DND-41 (cell line): ENCODE results near the gene ADCY4.
"Not testable (repeated sequence)": the region's sequence is repeated elsewhere in the genome, so short reads cannot be mapped to it uniquely, and the experiment has no call there.

ENCODE experiments used
- ATAC-seq: fragments of 200-7000 bp; cut with Tn5 transposase; 3 replicates; pipeline ENCODE4 v1.9.1; 2021; ENCODE audit warnings: low read depth; ENCODE audit not compliant: insufficient read depth
- DNase-seq: peaks from one replicate; pipeline ENCODE4 v3.0.0-alpha.2; 2020
- H2AFZ ChIP-seq: 2 replicates; pipeline ENCODE4 v1.6.0; 2012; ENCODE audit warnings: low read depth, low read length
- H3K27ac ChIP-seq: 2 replicates; pipeline ENCODE4 v1.5.1; 2012; ENCODE audit warnings: low read length, inconsistent platforms
- H3K27me3 ChIP-seq: fragments of 200-600 bp; sonication (generic); 2 replicates; pipeline ENCODE4 v1.6.0; 2012; ENCODE audit warnings: low read length, mild to moderate bottlenecking, inconsistent platforms; ENCODE audit not compliant: insufficient read depth, poor library complexity
- H3K36me3 ChIP-seq: 2 replicates; pipeline ENCODE4 v1.5.1; 2012; ENCODE audit warnings: low read length, inconsistent platforms; ENCODE audit not compliant: insufficient read depth
- H3K4me1 ChIP-seq: 2 replicates; pipeline ENCODE4 v1.5.1; 2012; ENCODE audit warnings: mild to moderate bottlenecking, low read length; ENCODE audit not compliant: insufficient read depth
- H3K4me2 ChIP-seq: 2 replicates; pipeline ENCODE4 v1.6.0; 2012; ENCODE audit warnings: mild to moderate bottlenecking, moderate library complexity, low read length, inconsistent platforms; ENCODE audit not compliant: insufficient read depth
- H3K4me3 ChIP-seq, 2 experiments: fragments of 200-600 bp in 1 of 2; shearing (Covaris generic) in 1 of 2; 2 replicates each; pipeline ENCODE4 v1.5.1; 2012 to 2016; ENCODE audit warnings: inconsistent platforms in 2 of 2, low read length in 2 of 2, mild to moderate bottlenecking in 2 of 2, low read depth in 1 of 2, moderate library complexity in 1 of 2
- H3K79me2 ChIP-seq: 2 replicates; pipeline ENCODE4 v1.6.0; 2012; ENCODE audit warnings: low read length, inconsistent platforms; ENCODE audit not compliant: insufficient read depth
- H3K9ac ChIP-seq: 2 replicates; pipeline ENCODE4 v1.6.0; 2012; ENCODE audit warnings: low read depth, mild to moderate bottlenecking, inconsistent platforms, low read length, moderate library complexity
- H3K9me3 ChIP-seq: 2 replicates; pipeline ENCODE4 v1.5.1; 2012; ENCODE audit warnings: low read length, moderate library complexity, mild to moderate bottlenecking, inconsistent platforms; ENCODE audit not compliant: insufficient read depth, severe bottlenecking
- H4K20me1 ChIP-seq: 2 replicates; pipeline ENCODE4 v1.6.0; 2012; ENCODE audit warnings: low read length; ENCODE audit not compliant: insufficient read depth
- CTCF ChIP-seq: IDR thresholded peaks from 2 replicates; pipeline ENCODE4 v1.5.1; 2012; ENCODE audit warnings: borderline replicate concordance, low read length, moderate library complexity, mild to moderate bottlenecking; ENCODE audit not compliant: poor library complexity, severe bottlenecking; ENCODE audit errors: extremely low read depth
- EZH2 ChIP-seq: IDR thresholded peaks from 3 replicates; pipeline ENCODE4 v1.6.1; 2012; ENCODE audit warnings: borderline replicate concordance, low read depth, mild to moderate bottlenecking, moderate library complexity, low read length, inconsistent platforms; ENCODE audit not compliant: severe bottlenecking

Gene ADCY4

GRCh38 chr14:24327914-24328313 is 7.0 kb downstream of the ADCY4 start:
- not testable (repeated sequence) for H3K4me2 ChIP-seq, H3K27me3 ChIP-seq, H3K79me2 ChIP-seq, ATAC-seq, H3K9ac ChIP-seq, H3K27ac ChIP-seq, H3K36me3 ChIP-seq, H3K4me3 ChIP-seq, H3K9me3 ChIP-seq, H2AFZ ChIP-seq
- DNase-seq, result peak; percentile 28
- peak; percentile 21 for TF ChIP-seq CTCF
- Histone ChIP-seq H3K4me1 (peaks cover 15% of the 10 kb centered on the region), H4K20me1 (peaks cover 18% of the 10 kb centered on the region)

- H3K36me3 ChIP-seq, result no peaks in the 10 kb centered on the region
- no peak overlapping the region for H3K4me2 ChIP-seq
- ATAC-seq (no peak), DNase-seq (peak; percentile 20)
- H3K27ac ChIP-seq, result no peak overlapping the region
- H3K27me3 ChIP-seq, result no peaks in the 10 kb centered on the region
- H4K20me1 ChIP-seq, result peaks cover 12% of the 10 kb centered on the region
- no peak overlapping the region; the same call in 1 of the 2 replicates for H2AFZ ChIP-seq
- peaks cover 14% of the 10 kb centered on the region for H3K4me1 ChIP-seq
- H3K9ac ChIP-seq, result no peak overlapping the region
- TF ChIP-seq EZH2, result no peak
- TF ChIP-seq CTCF, result no peak
- H3K79me2 ChIP-seq, result no peaks in the 10 kb centered on the region
- H3K4me3 ChIP-seq, result no peak overlapping the region
- H3K9me3 ChIP-seq, result no peaks in the 10 kb centered on the region
Measured at GRCh38 chr14:24327303-24327702, 7.6 kb downstream of the ADCY4 start.

- TF ChIP-seq EZH2, result no peak
- no peak for TF ChIP-seq CTCF
- Histone ChIP-seq H2AFZ (no peak overlapping the region), H3K36me3 (no peaks in the 10 kb centered on the region), H3K79me2 (no peaks in the 10 kb centered on the region), H3K9me3 (no peaks in the 10 kb centered on the region), H3K4me2 (no peak overlapping the region), H3K27ac (no peak overlapping the region), H3K9ac (no peak overlapping the region), H4K20me1 (peaks cover 11% of the 10 kb centered on the region; the same call in 1 of the 2 replicates), H3K4me3 (no peak overlapping the region), H3K27me3 (no peaks in the 10 kb centered on the region), H3K4me1 (peaks cover 6% of the 10 kb centered on the region; the same call in 1 of the 2 replicates)
- no peak for DNase-seq
- ATAC-seq, result no peak
Measured at GRCh38 chr14:24325963-24326362, 8.9 kb downstream of the ADCY4 start.

GRCh38 chr14:24325041-24325530 is 9.8 kb downstream of the ADCY4 start:
- ATAC-seq, result no peak
- peaks cover 6% of the 10 kb centered on the region; the same call in 1 of the 2 replicates for H3K4me1 ChIP-seq

More at GRCh38 chr14:24325041-24325530, 9.8 kb downstream of the ADCY4 start:
- H3K9me3 ChIP-seq, result no peaks in the 10 kb centered on the region
- no peak overlapping the region for H3K9ac ChIP-seq
- TF ChIP-seq EZH2 (no peak), CTCF (no peak)
- H3K4me2 ChIP-seq, result no peak overlapping the region
- no peak for DNase-seq
- no peaks in the 10 kb centered on the region for H3K79me2 ChIP-seq
- peaks cover 6% of the 10 kb centered on the region; the same call in 1 of the 2 replicates for H4K20me1 ChIP-seq
- H3K27me3 ChIP-seq, result no peaks in the 10 kb centered on the region
- no peak overlapping the region for H3K4me3 ChIP-seq
- H2AFZ ChIP-seq, result no peak overlapping the region
- no peak overlapping the region for H3K27ac ChIP-seq
- no peaks in the 10 kb centered on the region for H3K36me3 ChIP-seq
